CD4-positive, alpha-beta T cell (primary cell): Measurements from ENCODE around the gene SDK2. TPM values are rescaled to one million over a fixed set of nuclear protein-coding genes. Genes with fewer than 3 reads are reported as not detected.

Experiments
- ATAC-seq: fragments of 200-7000 bp; cut with Tn5 transposase; one replicate; pipeline ENCODE4 v1.10.0; 2022; ENCODE audit warnings: mild to moderate bottlenecking; ENCODE audit not compliant: poor library complexity
- CTCF ChIA-PET: fragments of 350-600 bp; sonication (Branson Sonifier 250); formaldehyde crosslinking; loops from one replicate; lab custom pipeline; 2021; ENCODE audit warnings: antibody characterized with exemption, inconsistent platforms; lab: Charles Lee
- POLR2A ChIA-PET: fragments of 350-600 bp; sonication (Branson Sonifier 250); formaldehyde crosslinking; loops from one replicate; lab custom pipeline; 2021; ENCODE audit warnings: antibody characterized with exemption, inconsistent platforms; lab: Charles Lee
- DNase-seq, 14 experiments: peaks; one replicate each; pipeline ENCODE4 v3.0.0-alpha.2; 2013 to 2020; ENCODE audit warnings: mixed read lengths in 2 of 14
- H3K27ac ChIP-seq, 2 donors: one replicate each; pipeline versions ENCODE4 v1.5.1 to v1.7.0; 2013; ENCODE audit warnings: low read length in 2 of 2, low read depth in 1 of 2, mild to moderate bottlenecking in 1 of 2
- H3K27me3 ChIP-seq, 2 experiments: 1 replicate in 1 of 2; 2 replicates in 1 of 2; pipeline versions ENCODE4 v1.6.1 to v1.7.0; 2013; ENCODE audit warnings: low read length in 2 of 2, control low read depth in 1 of 2, mild to moderate bottlenecking in 1 of 2, moderate library complexity in 1 of 2; ENCODE audit not compliant: insufficient read depth in 2 of 2, control insufficient read depth in 1 of 2
- H3K36me3 ChIP-seq: one replicate; pipeline ENCODE4 v1.6.1; 2013; ENCODE audit warnings: low read length, control low read depth; ENCODE audit not compliant: insufficient read depth
- H3K4me1 ChIP-seq: one replicate; pipeline ENCODE4 v1.6.1; 2013; ENCODE audit warnings: low read length, control low read depth; ENCODE audit not compliant: insufficient read depth
- H3K4me3 ChIP-seq: one replicate; pipeline ENCODE4 v1.5.1; 2013; ENCODE audit warnings: mild to moderate bottlenecking, low read length, moderate library complexity
- H3K9me3 ChIP-seq, 2 experiments: 1 replicate in 1 of 2; 2 replicates in 1 of 2; pipeline versions ENCODE4 v1.6.1 to v1.7.0; 2013; ENCODE audit warnings: low read length in 2 of 2, mild to moderate bottlenecking in 2 of 2, control low read depth in 1 of 2, moderate library complexity in 1 of 2; ENCODE audit not compliant: control insufficient read depth in 1 of 2, insufficient read depth in 1 of 2
- H3K27ac Mint-ChIP-seq: one replicate; pipeline ENCODE4 v1.8.0; 2020; ENCODE audit warnings: mixed read lengths
- H3K27me3 Mint-ChIP-seq: one replicate; pipeline ENCODE4 v1.8.0; 2021; ENCODE audit warnings: mixed read lengths
- H3K36me3 Mint-ChIP-seq: one replicate; pipeline ENCODE4 v1.8.0; 2021; ENCODE audit warnings: low read depth, mixed read lengths
- H3K4me1 Mint-ChIP-seq: one replicate; pipeline ENCODE4 v1.8.0; 2021; ENCODE audit warnings: low read depth, mixed read lengths
- H3K4me3 Mint-ChIP-seq: one replicate; pipeline ENCODE4 v1.8.0; 2020; ENCODE audit warnings: mild to moderate bottlenecking, mixed read lengths
- H3K9me3 Mint-ChIP-seq: one replicate; pipeline ENCODE4 v1.8.0; 2020; ENCODE audit warnings: mixed read lengths
- CTCF ChIP-seq: fragments of 200-600 bp; IDR thresholded peaks from one replicate; pipeline ENCODE4 v1.8.0; 2022; ENCODE audit warnings: antibody characterized with exemption, mild to moderate bottlenecking
- intact Hi-C, 2 experiments: fragments of 100-400 bp; cut with DNase I in 1 of 2; cut with micrococcal nuclease in 1 of 2; formaldehyde crosslinking; loops; one replicate each; pipeline versions ENCODE4 v1.15.1 to v1.9.0; 2023 to 2025; cut with DNase I, micrococcal nuclease
- total RNA-seq, 174 experiments: library from RNA in 2 of 174; stranded (reverse) in 2 of 174; gene quantifications; one replicate each; pipeline ENCODE4 v1.2.3 and lab custom pipeline; 2021 to 2026

Gene SDK2
- total RNA-seq, 2 experiments from 2014 or later, result 8.1 to 8.2 TPM

DNA sequence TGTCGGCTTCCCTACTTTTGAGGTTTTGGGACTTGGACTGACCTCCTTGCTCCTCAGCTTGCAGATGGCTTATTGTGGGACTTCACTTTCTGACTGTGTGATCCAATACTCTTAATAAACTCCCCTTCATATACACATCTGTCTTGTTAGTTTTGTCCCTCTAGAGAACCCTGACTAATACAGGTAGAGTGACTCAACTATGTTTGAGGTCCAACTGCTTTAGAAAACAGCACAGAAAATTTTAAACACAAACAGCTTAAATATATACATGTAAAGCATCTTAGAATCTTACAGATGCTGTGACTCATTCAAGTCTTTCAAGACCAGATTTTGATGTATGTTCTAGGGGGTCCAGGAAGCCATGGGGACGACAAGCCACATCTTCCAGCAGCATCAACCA is 11.7 kb downstream of the SDK2 start:
- no peak for TF ChIP-seq CTCF
- H3K27me3 ChIP-seq, result no peaks in the 10 kb centered on the region
- POLR2A ChIA-PET, result no interaction called here
- peaks cover 0 to 6% of the 10 kb centered on the region in 2 experiments for H3K9me3 ChIP-seq
- H3K36me3 ChIP-seq, result no peaks in the 10 kb centered on the region
- no peaks in the 10 kb centered on the region for H3K4me1 ChIP-seq
- H3K4me3 Mint-ChIP-seq, result no peak overlapping the region
- H3K36me3 Mint-ChIP-seq, result no peaks in the 10 kb centered on the region
- CTCF ChIA-PET, result no interaction called here
- no peak overlapping the region for H3K27ac ChIP-seq
- H3K4me3 ChIP-seq, result no peak overlapping the region
- H3K27ac Mint-ChIP-seq, result no peak overlapping the region
- H3K4me1 Mint-ChIP-seq, result peaks cover 6% of the 10 kb centered on the region
- no peaks in the 10 kb centered on the region for H3K27me3 Mint-ChIP-seq
- DNase-seq, result no peak
- intact Hi-C loops, result no loop called here
- no peaks in the 10 kb centered on the region for H3K9me3 Mint-ChIP-seq
- no peak for ATAC-seq

DNA sequence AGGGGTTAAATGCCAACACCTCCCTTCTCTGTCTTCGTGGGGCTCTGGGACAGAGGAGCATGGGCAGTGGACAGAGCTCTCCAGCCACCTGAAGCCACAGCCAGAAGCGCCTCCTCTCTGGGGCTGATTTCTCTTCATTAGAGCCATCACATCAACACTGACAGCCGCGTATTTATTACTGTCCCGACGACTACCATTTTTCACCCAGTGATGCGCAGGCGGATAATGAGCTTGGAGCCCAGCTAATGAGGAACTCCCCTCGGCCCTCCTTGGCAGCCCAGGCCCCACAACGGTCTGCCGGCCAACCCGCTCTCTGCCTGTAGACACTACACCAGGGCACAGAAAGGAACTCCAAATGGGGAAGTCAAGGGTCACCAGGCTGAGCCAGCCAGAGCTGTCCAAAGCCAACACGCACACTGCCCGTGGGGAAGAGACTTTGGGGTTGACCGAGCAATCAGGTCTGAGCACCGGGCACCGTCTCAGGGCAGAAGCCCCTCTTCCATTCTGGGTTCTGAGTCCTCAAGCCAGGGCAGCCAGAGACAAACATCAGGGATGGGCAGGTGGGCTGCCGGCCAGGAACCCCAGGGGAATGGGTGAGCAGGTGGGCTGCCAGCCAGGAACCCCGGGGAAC is 13.2 kb downstream of the SDK2 start:
- POLR2A ChIA-PET, result no interaction called here
- intact Hi-C loops, result no loop called here
- H3K9me3 Mint-ChIP-seq, result no peaks in the 10 kb centered on the region
- Histone ChIP-seq H3K4me1 (no peaks in the 10 kb centered on the region), H3K9me3 (peaks cover 0 to 6% of the 10 kb centered on the region in 2 experiments), H3K27ac (no peak overlapping the region), H3K36me3 (no peaks in the 10 kb centered on the region), H3K27me3 (no peaks in the 10 kb centered on the region), H3K4me3 (no peak overlapping the region)
- H3K27ac Mint-ChIP-seq, result no peak overlapping the region
- no peak for ATAC-seq
- CTCF ChIA-PET, result no interaction called here
- TF ChIP-seq CTCF, result no peak
- H3K36me3 Mint-ChIP-seq, result no peaks in the 10 kb centered on the region
- H3K4me3 Mint-ChIP-seq, result no peak overlapping the region
- no peak for DNase-seq
- no peaks in the 10 kb centered on the region for H3K27me3 Mint-ChIP-seq
- peaks cover 6% of the 10 kb centered on the region for H3K4me1 Mint-ChIP-seq

DNA sequence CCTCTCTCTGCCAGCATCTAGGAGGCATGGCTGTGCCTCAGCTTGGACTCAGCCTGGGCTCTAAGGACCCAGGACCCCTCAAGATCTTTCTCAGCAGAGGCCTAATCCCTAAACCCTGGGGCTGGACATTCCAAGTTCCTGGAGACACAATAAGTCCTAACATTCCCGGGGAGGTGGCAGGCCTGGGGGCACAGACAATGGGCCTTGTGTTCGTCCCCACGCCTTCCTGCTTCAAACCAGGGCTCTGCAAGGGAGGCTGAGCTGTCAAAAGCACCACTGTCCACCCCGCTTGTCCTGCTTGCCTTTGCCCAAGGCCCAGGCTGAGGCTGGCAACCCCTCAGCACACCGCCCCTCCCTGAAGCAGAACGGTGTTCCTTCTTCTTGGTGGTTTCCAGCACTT is 13.7 kb downstream of the SDK2 start:
- Mint-ChIP-seq H3K9me3 (no peaks in the 10 kb centered on the region), H3K27me3 (no peaks in the 10 kb centered on the region), H3K36me3 (no peaks in the 10 kb centered on the region), H3K4me3 (no peak overlapping the region), H3K4me1 (peaks cover 3% of the 10 kb centered on the region), H3K27ac (no peak overlapping the region)
- ChIA-PET POLR2A (no interaction called here), CTCF (no interaction called here)
- intact Hi-C loops, result no loop called here
- DNase-seq (no peak), ATAC-seq (no peak)
- Histone ChIP-seq H3K27ac (no peak overlapping the region), H3K9me3 (peaks cover 0 to 6% of the 10 kb centered on the region in 2 experiments), H3K4me1 (no peaks in the 10 kb centered on the region), H3K36me3 (no peaks in the 10 kb centered on the region), H3K27me3 (no peaks in the 10 kb centered on the region), H3K4me3 (no peak overlapping the region)
- TF ChIP-seq CTCF, result no peak
